SK-N-SH (cell line): ENCODE data around the gene STT3A. TPM values are rescaled to one million over a fixed set of nuclear protein-coding genes. Genes with fewer than 3 reads are reported as not detected.

Source experiments
- CTCF ChIA-PET: fragments of 300-600, 350-600 bp; formaldehyde crosslinking; extraction: SDS; loops from one replicate; lab custom pipeline; 2021; lab: Yijun Ruan, JAX
- POLR2A ChIA-PET: fragments of 350-600 bp; sonication (Branson Sonifier 250); formaldehyde crosslinking; extraction: SDS; loops from one replicate; lab custom pipeline; 2020; ENCODE audit warnings: antibody characterized with exemption, inconsistent platforms; lab: Yijun Ruan, JAX
- DNase-seq: peaks from one replicate; pipeline ENCODE4 v3.0.0; 2012
- H2AFZ ChIP-seq: fragments of 200-600 bp; sonication (generic); 2 replicates; pipeline ENCODE4 v1.8.1; 2016; ENCODE audit warnings: antibody characterized with exemption, mild to moderate bottlenecking, low read depth
- H3F3A ChIP-seq: fragments of 200-600 bp; sonication (generic); replicated peaks from 2 replicates; pipeline ENCODE3; 2016; ENCODE audit warnings: antibody characterized with exemption, mild to moderate bottlenecking; ENCODE audit not compliant: insufficient read depth
- H3K27ac ChIP-seq, 2 experiments: fragments of 200-500 bp in 1 of 2; fragments of 200-600 bp in 1 of 2; sonication (Bioruptor generic) in 1 of 2; sonication (generic), shearing (Covaris generic) in 1 of 2; 2 replicates each; pipeline versions ENCODE4 v1.5.1 to v1.6.1; 2014 to 2016; ENCODE audit warnings: low read depth in 2 of 2, inconsistent platforms in 1 of 2, low read length in 1 of 2, mild to moderate bottlenecking in 1 of 2, mixed read lengths in 1 of 2
- H3K27me3 ChIP-seq: fragments of 200-600 bp; sonication (generic), shearing (Covaris generic); 2 replicates; pipeline ENCODE4 v1.6.1; 2016; ENCODE audit warnings: mixed run types; ENCODE audit not compliant: insufficient read depth
- H3K36me3 ChIP-seq, 2 experiments: fragments of 200-500 bp in 1 of 2; fragments of 200-600 bp in 1 of 2; sonication (Bioruptor generic) in 1 of 2; sonication (generic) in 1 of 2; replicated peaks in 1 of 2; 2 replicates each; pipeline versions ENCODE3 to v1.5.1; 2014 to 2016; ENCODE audit warnings: low read length in 1 of 2, mild to moderate bottlenecking in 1 of 2; ENCODE audit not compliant: insufficient read depth in 2 of 2, control insufficient read depth in 1 of 2
- H3K4me1 ChIP-seq, 2 experiments: fragments of 200-500 bp in 1 of 2; fragments of 200-600 bp in 1 of 2; sonication (Bioruptor generic) in 1 of 2; sonication (generic), shearing (Covaris generic) in 1 of 2; 2 replicates each; pipeline versions ENCODE4 v1.5.1 to v1.6.1; 2014 to 2016; ENCODE audit warnings: low read depth in 1 of 2, low read length in 1 of 2, mixed run types in 1 of 2; ENCODE audit not compliant: insufficient read depth in 2 of 2, control insufficient read depth in 1 of 2
- H3K4me2 ChIP-seq: fragments of 200-600 bp; sonication (generic), shearing (Covaris generic); 2 replicates; pipeline ENCODE4 v1.6.1; 2017; ENCODE audit warnings: mixed run types
- H3K4me3 ChIP-seq, 2 experiments: fragments of 200-500 bp in 1 of 2; fragments of 200-600 bp in 1 of 2; sonication (Bioruptor generic) in 1 of 2; sonication (generic), shearing (Covaris generic) in 1 of 2; 2 replicates each; pipeline versions ENCODE4 v1.5.1 to v1.8.1; 2014 to 2016; ENCODE audit warnings: low read depth in 2 of 2, inconsistent platforms in 1 of 2, low read length in 1 of 2, mild to moderate bottlenecking in 1 of 2, mixed read lengths in 1 of 2, moderate library complexity in 1 of 2
- H3K79me2 ChIP-seq: fragments of 200-600 bp; sonication (generic); 2 replicates; pipeline ENCODE4 v1.8.1; 2017; ENCODE audit warnings: mild to moderate bottlenecking; ENCODE audit not compliant: insufficient read depth
- H3K9ac ChIP-seq: fragments of 200-600 bp; sonication (generic); 2 replicates; pipeline ENCODE4 v1.6.1; 2017; ENCODE audit warnings: mixed run types
- H3K9me2 ChIP-seq: fragments of 200-600 bp; sonication (generic); 2 replicates; pipeline ENCODE4 v1.6.1; 2017; ENCODE audit warnings: mixed run types
- H3K9me3 ChIP-seq: fragments of 200-600 bp; sonication (generic); 2 replicates; pipeline ENCODE4 v1.6.1; 2017; ENCODE audit warnings: mixed run types, mild to moderate bottlenecking, moderate library complexity
- H4K20me1 ChIP-seq: fragments of 200-600 bp; sonication (generic); 2 replicates; pipeline ENCODE4 v1.6.1; 2017; ENCODE audit warnings: mild to moderate bottlenecking, mixed run types; ENCODE audit not compliant: insufficient read depth
- CTCF ChIP-seq: fragments of 200-600 bp; sonication (generic); IDR thresholded peaks from 2 replicates; pipeline ENCODE4 v1.6.1; 2017; ENCODE audit warnings: antibody characterized with exemption, mild to moderate bottlenecking, moderate library complexity
- EP300 ChIP-seq, 2 experiments: IDR thresholded peaks; 2 replicates each; pipeline versions ENCODE4 v1.4.0 to v1.6.1; 2012; ENCODE audit warnings: borderline replicate concordance in 1 of 2, low read depth in 1 of 2, low read length in 1 of 2
- EZH2phosphoT487 ChIP-seq: fragments of 200-600 bp; sonication (generic); IDR thresholded peaks from 2 replicates; pipeline ENCODE4 v1.6.1; 2017; ENCODE audit warnings: low read depth, mixed run types, mild to moderate bottlenecking, antibody characterized with exemption, moderate library complexity, borderline replicate concordance
- FOXM1 ChIP-seq: IDR thresholded peaks from 2 replicates; pipeline ENCODE4 v1.4.0; 2012; ENCODE audit warnings: low read depth, mild to moderate bottlenecking
- GABPA ChIP-seq: IDR thresholded peaks from 2 replicates; pipeline ENCODE4 v1.4.0; 2012; ENCODE audit warnings: low read depth, mild to moderate bottlenecking
- MAX ChIP-seq: IDR thresholded peaks from 2 replicates; pipeline ENCODE4 v1.4.0; 2012; ENCODE audit warnings: low read depth
- MEF2A ChIP-seq: IDR thresholded peaks from 2 replicates; pipeline ENCODE4 v1.4.0; 2012; ENCODE audit warnings: low read depth, borderline replicate concordance
- MXI1 ChIP-seq: IDR thresholded peaks from 2 replicates; pipeline ENCODE4 v1.6.1; 2012; ENCODE audit warnings: mild to moderate bottlenecking, low read depth, low read length, improper control_type of control experiment
- NFIC ChIP-seq: IDR thresholded peaks from 2 replicates; pipeline ENCODE4 v1.4.0; 2012; ENCODE audit warnings: borderline replicate concordance
- POLR2AphosphoS5 ChIP-seq: IDR thresholded peaks from 2 replicates; pipeline ENCODE4 v1.6.1; 2012; ENCODE audit warnings: low read depth, low read length
- RCOR1 ChIP-seq: fragments of 150-350 bp; IDR thresholded peaks from 2 replicates; pipeline ENCODE4 v1.6.1; 2017; ENCODE audit warnings: antibody characterized with exemption, low read length
- SIN3A ChIP-seq: IDR thresholded peaks from 2 replicates; pipeline ENCODE4 v1.6.1; 2012; ENCODE audit warnings: low read depth, mild to moderate bottlenecking, low read length, moderate library complexity, borderline replicate concordance
- TAF1 ChIP-seq: IDR thresholded peaks from 2 replicates; pipeline ENCODE4 v1.6.1; 2012; ENCODE audit warnings: low read depth, mild to moderate bottlenecking, low read length, moderate library complexity, borderline replicate concordance
- TEAD4 ChIP-seq: IDR thresholded peaks from 2 replicates; pipeline ENCODE4 v1.4.0; 2012; ENCODE audit warnings: mild to moderate bottlenecking, borderline replicate concordance; ENCODE audit not compliant: insufficient read depth
- WGBS: methylation state at CpG from one replicate; pipeline ENCODE4 v1.1.6; 2017; ENCODE audit warnings: low lambda C conversion rate; 5-methylcytosine and 5-hydroxymethylcytosine counted together
- polyA plus RNA-seq, 3 experiments: library from polyadenylated mRNA; depleted of rRNA; stranded (reverse); fragments of >200 nt; gene quantifications; 2 replicates each; pipeline ENCODE4 v1.2.3, GENCODE V29; 2012
- TF ChIP-seq, protein P1 (sequence below): IDR thresholded peaks from 2 replicates; pipeline ENCODE4 v1.4.0; 2012; ENCODE audit warnings: low read depth, borderline replicate concordance
- TF ChIP-seq, protein P2 (sequence below): fragments of 150-350 bp; IDR thresholded peaks from 2 replicates; pipeline ENCODE4 v1.6.1; 2017; ENCODE audit warnings: antibody characterized with exemption, low read length, low read depth, borderline replicate concordance

The STT3A gene
- polyA plus RNA-seq, 1 of the 3 experiments (the other 2 are of a cell fraction): 101 TPM

GRCh38 chr11:125552927-125553326, 39.7 kb upstream of the STT3A start:
- H3K27me3 ChIP-seq: no peaks in the 10 kb centered on the region
- no peak overlapping the region for H3K4me3 ChIP-seq
- H3K79me2 ChIP-seq: no peaks in the 10 kb centered on the region
- ChIA-PET CTCF (no interaction called here), POLR2A (no interaction called here)
- no peak for DNase-seq
- no peak overlapping the region for H3K9ac ChIP-seq
- 19% methylated on average over 2 of the region's 2 CpGs for WGBS
- H2AFZ ChIP-seq: no peak overlapping the region
- H3K9me2 ChIP-seq: no peaks in the 10 kb centered on the region
- no peaks in the 10 kb centered on the region for H3K36me3 ChIP-seq
- H3F3A ChIP-seq: no peaks in the 10 kb centered on the region
- no peak overlapping the region for H3K4me2 ChIP-seq
- H3K4me1 ChIP-seq: no peaks in the 10 kb centered on the region
- no peaks in the 10 kb centered on the region for H3K9me3 ChIP-seq
- H3K27ac ChIP-seq: no peak overlapping the region
- TF ChIP-seq MEF2A (no peak), TEAD4 (no peak), MAX (no peak), GABPA (no peak), CTCF (no peak), EP300 (IDR thresholded peaks at IDR 0.05; ENCODE audit: borderline replicate concordance in 1 of 2, low read depth in 1 of 2, low read length in 1 of 2) (no peak)
- TF ChIP-seq, protein P1, sequence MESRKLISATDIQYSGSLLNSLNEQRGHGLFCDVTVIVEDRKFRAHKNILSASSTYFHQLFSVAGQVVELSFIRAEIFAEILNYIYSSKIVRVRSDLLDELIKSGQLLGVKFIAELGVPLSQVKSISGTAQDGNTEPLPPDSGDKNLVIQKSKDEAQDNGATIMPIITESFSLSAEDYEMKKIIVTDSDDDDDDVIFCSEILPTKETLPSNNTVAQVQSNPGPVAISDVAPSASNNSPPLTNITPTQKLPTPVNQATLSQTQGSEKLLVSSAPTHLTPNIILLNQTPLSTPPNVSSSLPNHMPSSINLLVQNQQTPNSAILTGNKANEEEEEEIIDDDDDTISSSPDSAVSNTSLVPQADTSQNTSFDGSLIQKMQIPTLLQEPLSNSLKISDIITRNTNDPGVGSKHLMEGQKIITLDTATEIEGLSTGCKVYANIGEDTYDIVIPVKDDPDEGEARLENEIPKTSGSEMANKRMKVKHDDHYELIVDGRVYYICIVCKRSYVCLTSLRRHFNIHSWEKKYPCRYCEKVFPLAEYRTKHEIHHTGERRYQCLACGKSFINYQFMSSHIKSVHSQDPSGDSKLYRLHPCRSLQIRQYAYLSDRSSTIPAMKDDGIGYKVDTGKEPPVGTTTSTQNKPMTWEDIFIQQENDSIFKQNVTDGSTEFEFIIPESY: no peak
- no peaks in the 10 kb centered on the region for H4K20me1 ChIP-seq

DNA sequence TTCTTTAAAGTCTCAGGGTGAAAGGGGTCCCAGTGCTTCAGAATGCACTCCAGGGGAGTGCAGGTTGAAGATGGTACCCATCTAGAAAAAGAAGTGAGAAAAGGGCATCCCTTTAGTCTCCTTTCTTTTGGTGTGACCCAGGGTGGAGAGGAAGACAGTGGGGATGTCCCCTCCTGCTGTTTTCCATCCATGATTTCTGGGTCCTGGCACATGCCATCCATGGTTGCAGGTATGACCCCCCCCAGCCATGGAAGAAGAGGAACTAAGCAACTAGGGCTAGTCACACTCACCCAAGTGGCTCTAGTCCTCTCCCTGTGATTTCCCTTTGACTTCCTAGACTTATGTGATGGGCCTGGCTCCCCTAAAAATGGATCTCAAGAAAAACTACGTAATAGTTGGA, 39.3 kb upstream of the STT3A start:
- H3K9ac ChIP-seq: no peak overlapping the region
- 73% methylated on average over 1 of the region's 1 CpG for WGBS

More for the DNA sequence above, 39.3 kb upstream of the STT3A start:
- Histone ChIP-seq H3K27me3 (no peaks in the 10 kb centered on the region), H3F3A (no peaks in the 10 kb centered on the region), H3K4me3 (no peak overlapping the region; a peak in 1 of 4 replicates), H3K4me1 (no peaks in the 10 kb centered on the region), H3K4me2 (no peak overlapping the region), H2AFZ (no peak overlapping the region), H3K9me2 (no peaks in the 10 kb centered on the region), H3K9me3 (no peaks in the 10 kb centered on the region), H3K27ac (no peak overlapping the region), H4K20me1 (no peaks in the 10 kb centered on the region), H3K36me3 (no peaks in the 10 kb centered on the region), H3K79me2 (no peaks in the 10 kb centered on the region)
- TF ChIP-seq, protein P1: no peak
- no peak for TF ChIP-seq SIN3A
- no peak for TF ChIP-seq EZH2phosphoT487
- TF ChIP-seq NFIC: no peak
- TF ChIP-seq POLR2AphosphoS5: no peak
- TF ChIP-seq, protein P2, sequence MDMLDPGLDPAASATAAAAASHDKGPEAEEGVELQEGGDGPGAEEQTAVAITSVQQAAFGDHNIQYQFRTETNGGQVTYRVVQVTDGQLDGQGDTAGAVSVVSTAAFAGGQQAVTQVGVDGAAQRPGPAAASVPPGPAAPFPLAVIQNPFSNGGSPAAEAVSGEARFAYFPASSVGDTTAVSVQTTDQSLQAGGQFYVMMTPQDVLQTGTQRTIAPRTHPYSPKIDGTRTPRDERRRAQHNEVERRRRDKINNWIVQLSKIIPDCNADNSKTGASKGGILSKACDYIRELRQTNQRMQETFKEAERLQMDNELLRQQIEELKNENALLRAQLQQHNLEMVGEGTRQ: no peak
- TF ChIP-seq MXI1: no peak
- TF ChIP-seq FOXM1: no peak
- no peak for TF ChIP-seq RCOR1
- no peak for TF ChIP-seq MEF2A
- no peak for TF ChIP-seq GABPA
- TF ChIP-seq TAF1: no peak
- CTCF ChIA-PET: no interaction called here
- DNase-seq: peak; percentile 8
- POLR2A ChIA-PET: no interaction called here
